Endothelial cell of umbilical vein (primary cell): ENCODE measurements around the gene TMEM11. TPM values are rescaled to one million over a fixed set of nuclear protein-coding genes. Genes with fewer than 3 reads are reported as not detected.

Source experiments
- BruUV-seq: library from RNA; stranded (reverse); fragments of 400-500 nt; replicated peaks from 2 replicates; lab custom pipeline; 2021; lab: Mats Ljungman, UMichigan
- CTCF ChIA-PET: fragments of 300-600, 350-600 bp; sonication (Branson Sonifier 250); formaldehyde crosslinking; loops from one replicate; lab custom pipeline; 2021; ENCODE audit warnings: antibody characterized with exemption, inconsistent platforms; lab: Charles Lee
- POLR2A ChIA-PET: fragments of 300-600, 350-600 bp; sonication (Branson Sonifier 250); formaldehyde crosslinking; loops from one replicate; lab custom pipeline; 2021; ENCODE audit warnings: antibody characterized with exemption, inconsistent platforms; lab: Charles Lee
- DNase-seq: peaks from one replicate; pipeline ENCODE4 v3.0.0-alpha.2; 2011; ENCODE audit warnings: low read depth, low spot score
- FAIRE-seq: peaks from 2 replicates; lab custom pipeline; 2011; peaks lifted over from hg19 to GRCh38; lab: Jason Lieb, UNC
- H2AFZ ChIP-seq: 2 replicates; pipeline ENCODE4 v1.6.0; 2012; ENCODE audit warnings: low read depth, low read length, control low read depth, inconsistent platforms
- H3K27ac ChIP-seq: 2 replicates; pipeline ENCODE4 v1.5.1; 2011; ENCODE audit warnings: low read depth, mild to moderate bottlenecking, control low read depth, low read length, moderate library complexity; ENCODE audit not compliant: insufficient read depth
- H3K27me3 ChIP-seq, 2 experiments: 2 replicates each; pipeline versions ENCODE4 v1.6.0 to v1.6.1; 2011; ENCODE audit warnings: low read length in 2 of 2, mixed read lengths in 1 of 2; ENCODE audit not compliant: control insufficient read depth in 2 of 2, insufficient read depth in 2 of 2
- H3K36me3 ChIP-seq, 2 experiments: 2 replicates in 1 of 2; 3 replicates in 1 of 2; pipeline ENCODE4 v1.5.1; 2011; ENCODE audit warnings: low read length in 2 of 2, mild to moderate bottlenecking in 1 of 2, moderate library complexity in 1 of 2; ENCODE audit not compliant: control insufficient read depth in 2 of 2, insufficient read depth in 2 of 2; ENCODE audit errors: extremely low read depth in 1 of 2
- H3K4me1 ChIP-seq: 3 replicates; pipeline ENCODE4 v1.5.1; 2011; ENCODE audit warnings: mild to moderate bottlenecking, low read length; ENCODE audit not compliant: control insufficient read depth, insufficient read depth; ENCODE audit errors: extremely low read depth
- H3K4me2 ChIP-seq: 2 replicates; pipeline ENCODE4 v1.6.1; 2011; ENCODE audit warnings: low read length, control low read depth, mixed read lengths; ENCODE audit not compliant: insufficient read depth
- H3K4me3 ChIP-seq, 3 experiments: fragments of 200-600 bp in 1 of 3; sonication (generic), shearing (Covaris generic) in 1 of 3; replicated peaks in 1 of 3; 2 replicates each; pipeline ENCODE4 v1.5.1; 2011 to 2016; ENCODE audit warnings: control low read depth in 3 of 3, low read length in 3 of 3, mild to moderate bottlenecking in 2 of 3, inconsistent platforms in 1 of 3, low read depth in 1 of 3, moderate library complexity in 1 of 3; ENCODE audit not compliant: insufficient read depth in 1 of 3
- H3K79me2 ChIP-seq: 2 replicates; pipeline ENCODE4 v1.6.0; 2012; ENCODE audit warnings: low read length, inconsistent platforms; ENCODE audit not compliant: control insufficient read depth, insufficient read depth
- H3K9ac ChIP-seq: replicated peaks from 2 replicates; pipeline ENCODE3; 2011; ENCODE audit warnings: low read length, control low read depth; ENCODE audit not compliant: insufficient read depth; ENCODE audit errors: extremely low read depth
- H3K9me1 ChIP-seq: replicated peaks from 3 replicates; pipeline ENCODE4 v1.6.0; 2011; ENCODE audit warnings: mild to moderate bottlenecking, low read length; ENCODE audit not compliant: control insufficient read depth, insufficient read depth; ENCODE audit errors: extremely low read depth
- H3K9me3 ChIP-seq: replicated peaks from 2 replicates; pipeline ENCODE4 v1.5.1; 2012; ENCODE audit warnings: low read length, inconsistent platforms; ENCODE audit not compliant: control insufficient read depth, insufficient read depth
- H4K20me1 ChIP-seq: replicated peaks from 2 replicates; pipeline ENCODE3; 2011; ENCODE audit warnings: mild to moderate bottlenecking, low read length; ENCODE audit not compliant: control insufficient read depth, insufficient read depth; ENCODE audit errors: extremely low read depth
- GATA2 ChIP-seq: IDR thresholded peaks from 2 replicates; pipeline ENCODE4 v1.7.0; 2011; ENCODE audit warnings: low read depth, mild to moderate bottlenecking, moderate library complexity, mixed read lengths, low read length; ENCODE audit not compliant: insufficient read length, insufficient read depth
- JUN ChIP-seq: IDR thresholded peaks from 2 replicates; pipeline ENCODE4 v1.6.1; 2011; ENCODE audit warnings: borderline replicate concordance, low read depth; ENCODE audit not compliant: insufficient read length, insufficient read depth
- MYC ChIP-seq: IDR thresholded peaks from one replicate; pipeline ENCODE4 v1.6.1; 2011; ENCODE audit warnings: mild to moderate bottlenecking, low read depth, low read length
- dilution Hi-C: fragments of 300-500 bp; cut with MboI; formaldehyde crosslinking; loops from one replicate; pipeline ENCODE4 v1.15.0; 2019; ENCODE audit warnings: low sequenced_read_pairs; ENCODE audit not compliant: extremely low pct_ligation_motif_present
- intact Hi-C: fragments of 100-400 bp; cut with micrococcal nuclease; formaldehyde crosslinking; loops from one replicate; pipeline ENCODE4 v1.10.0; 2022
- polyA plus RNA-seq, 4 experiments: library from polyadenylated mRNA; depleted of rRNA in 3 of 4; stranded (reverse) in 3 of 4; unstranded in 1 of 4; fragments of >200 nt; gene quantifications; 2 replicates each; pipeline versions ENCODE4 v1.2.1 to v1.2.3, GENCODE V29; 2011 to 2012; ENCODE audit warnings: missing spikeins in 1 of 4
- total RNA-seq: library from RNA; stranded (reverse); gene quantifications from 2 replicates; pipeline ENCODE4 v1.2.3, GENCODE V29; 2021
- TF ChIP-seq, protein P1 (sequence below), 2 donors: IDR thresholded peaks; 1 replicate in 1 of 2; 2 replicates in 1 of 2; pipeline ENCODE4 v1.5.1; 2011; ENCODE audit warnings: low read length in 2 of 2, mild to moderate bottlenecking in 2 of 2, moderate library complexity in 2 of 2, control low read depth in 1 of 2, inconsistent platforms in 1 of 2, low read depth in 1 of 2; ENCODE audit not compliant: insufficient read depth in 1 of 2; ENCODE audit errors: extremely low read depth in 1 of 2
- TF ChIP-seq, protein P2 (sequence below): IDR thresholded peaks from 2 replicates; pipeline ENCODE4 v1.6.1; 2011; ENCODE audit not compliant: insufficient read depth, insufficient read length

TMEM11 gene
- total and polyA plus RNA-seq, 2 donors (not counting 3 experiments of a cell fraction or from before 2014, with no cell fraction given): 27.4 to 79.9 TPM

- H3K4me1 ChIP-seq: no peaks in the 10 kb centered on the region
- H3K9me3 ChIP-seq: no peaks in the 10 kb centered on the region
- CTCF ChIA-PET: no interaction called here
- no peaks in the 10 kb centered on the region for H3K79me2 ChIP-seq
- FAIRE-seq: no peak
- no peaks in the 10 kb centered on the region for H3K36me3 ChIP-seq
- H3K9me1 ChIP-seq: no peaks in the 10 kb centered on the region
- intact Hi-C loops: no loop called here
- no peak overlapping the region for H2AFZ ChIP-seq
- no peaks in the 10 kb centered on the region for H4K20me1 ChIP-seq
- no TSS peak for BruUV-seq
- TF ChIP-seq, protein P1, sequence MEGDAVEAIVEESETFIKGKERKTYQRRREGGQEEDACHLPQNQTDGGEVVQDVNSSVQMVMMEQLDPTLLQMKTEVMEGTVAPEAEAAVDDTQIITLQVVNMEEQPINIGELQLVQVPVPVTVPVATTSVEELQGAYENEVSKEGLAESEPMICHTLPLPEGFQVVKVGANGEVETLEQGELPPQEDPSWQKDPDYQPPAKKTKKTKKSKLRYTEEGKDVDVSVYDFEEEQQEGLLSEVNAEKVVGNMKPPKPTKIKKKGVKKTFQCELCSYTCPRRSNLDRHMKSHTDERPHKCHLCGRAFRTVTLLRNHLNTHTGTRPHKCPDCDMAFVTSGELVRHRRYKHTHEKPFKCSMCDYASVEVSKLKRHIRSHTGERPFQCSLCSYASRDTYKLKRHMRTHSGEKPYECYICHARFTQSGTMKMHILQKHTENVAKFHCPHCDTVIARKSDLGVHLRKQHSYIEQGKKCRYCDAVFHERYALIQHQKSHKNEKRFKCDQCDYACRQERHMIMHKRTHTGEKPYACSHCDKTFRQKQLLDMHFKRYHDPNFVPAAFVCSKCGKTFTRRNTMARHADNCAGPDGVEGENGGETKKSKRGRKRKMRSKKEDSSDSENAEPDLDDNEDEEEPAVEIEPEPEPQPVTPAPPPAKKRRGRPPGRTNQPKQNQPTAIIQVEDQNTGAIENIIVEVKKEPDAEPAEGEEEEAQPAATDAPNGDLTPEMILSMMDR (IDR thresholded peaks at IDR 0.05; ENCODE audit: extremely low read depth in 1 of 2, insufficient read depth in 1 of 2, low read depth in 1 of 2, low read length in 2 of 2): no peak
- no peak for TF ChIP-seq JUN
- TF ChIP-seq MYC: no peak
- no peak for DNase-seq
- no peaks in the 10 kb centered on the region for H3K27me3 ChIP-seq
- no peak overlapping the region for H3K9ac ChIP-seq
- no peak overlapping the region for H3K4me2 ChIP-seq
- H3K27ac ChIP-seq: no peak overlapping the region
- POLR2A ChIA-PET: no interaction called here
- H3K4me3 ChIP-seq: no peak overlapping the region
- dilution Hi-C loops: no loop called here
These were observed 17.6 kb upstream of the TMEM11 start for GRCh38 chr17:21231533-21231932.

DNA sequence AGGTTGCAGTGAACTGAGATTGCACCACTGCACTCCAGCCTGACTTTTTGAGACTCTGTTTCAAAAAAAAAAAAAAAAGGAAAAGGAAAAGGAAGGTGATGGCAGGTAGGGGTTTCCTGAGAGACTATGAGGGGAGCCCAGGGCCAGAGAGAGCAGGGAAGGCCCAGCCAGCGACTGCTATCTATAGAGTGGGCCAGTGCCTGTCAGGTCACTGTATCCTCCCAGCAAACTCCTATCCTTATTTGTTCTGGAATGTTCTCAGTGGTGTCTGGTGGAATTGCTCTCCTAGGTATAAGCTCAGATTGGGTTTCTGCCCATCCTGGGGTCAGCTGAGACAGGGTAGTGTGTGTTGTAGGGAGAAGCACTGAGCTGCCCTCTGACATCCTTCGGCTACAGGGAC is 14.9 kb upstream of the TMEM11 start:
- dilution Hi-C loops: no loop called here
- Histone ChIP-seq H3K79me2 (no peaks in the 10 kb centered on the region), H3K4me1 (no peaks in the 10 kb centered on the region), H2AFZ (no peak overlapping the region), H3K4me3 (no peak overlapping the region), H3K36me3 (no peaks in the 10 kb centered on the region), H3K9me1 (no peaks in the 10 kb centered on the region), H3K9me3 (no peaks in the 10 kb centered on the region), H3K27me3 (no peaks in the 10 kb centered on the region), H4K20me1 (no peaks in the 10 kb centered on the region), H3K4me2 (no peak overlapping the region), H3K27ac (no peak overlapping the region), H3K9ac (no peak overlapping the region)
- TF ChIP-seq, protein P2, sequence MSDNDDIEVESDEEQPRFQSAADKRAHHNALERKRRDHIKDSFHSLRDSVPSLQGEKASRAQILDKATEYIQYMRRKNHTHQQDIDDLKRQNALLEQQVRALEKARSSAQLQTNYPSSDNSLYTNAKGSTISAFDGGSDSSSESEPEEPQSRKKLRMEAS: no peak
- TF ChIP-seq JUN: no peak
- no peak for TF ChIP-seq GATA2
- no peak for TF ChIP-seq MYC
- ChIA-PET CTCF (interaction anchor here (0.7 to 1.5 kb wide), 3 partner anchors 11 to 271 kb away, joined by 3 to 5 read pairs (median 3); no protein-coding TSS in a partner anchor), POLR2A (no interaction called here)
- intact Hi-C loops: no loop called here
- no TSS peak for BruUV-seq
- FAIRE-seq: no peak
- no peak for DNase-seq
